Hematopoietic multipotent progenitor cell treated with erythropoietin and hydrocortisone succinate and interleukin-3 and kit ligand, for 6 days (in vitro differentiated cells): ENCODE results near the gene CYP20A1.
"Not testable (repeated sequence)": the region's sequence is repeated elsewhere in the genome, so short reads cannot be mapped to it uniquely, and the experiment has no call there.

Source experiments
- DNase-seq: peaks from one replicate; pipeline ENCODE4 v3.0.0-alpha.2; 2015

CYP20A1 gene, protein sequence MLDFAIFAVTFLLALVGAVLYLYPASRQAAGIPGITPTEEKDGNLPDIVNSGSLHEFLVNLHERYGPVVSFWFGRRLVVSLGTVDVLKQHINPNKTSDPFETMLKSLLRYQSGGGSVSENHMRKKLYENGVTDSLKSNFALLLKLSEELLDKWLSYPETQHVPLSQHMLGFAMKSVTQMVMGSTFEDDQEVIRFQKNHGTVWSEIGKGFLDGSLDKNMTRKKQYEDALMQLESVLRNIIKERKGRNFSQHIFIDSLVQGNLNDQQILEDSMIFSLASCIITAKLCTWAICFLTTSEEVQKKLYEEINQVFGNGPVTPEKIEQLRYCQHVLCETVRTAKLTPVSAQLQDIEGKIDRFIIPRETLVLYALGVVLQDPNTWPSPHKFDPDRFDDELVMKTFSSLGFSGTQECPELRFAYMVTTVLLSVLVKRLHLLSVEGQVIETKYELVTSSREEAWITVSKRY

GRCh38 chr2:203238704-203239526, at the start of gene CYP20A1:
TSS of gene CYP20A1 (plus strand) at chr2:203239018. CDS start at chr2:203239063, 45 bp downstream.
- DNase-seq, result peak; percentile 97

DNA sequence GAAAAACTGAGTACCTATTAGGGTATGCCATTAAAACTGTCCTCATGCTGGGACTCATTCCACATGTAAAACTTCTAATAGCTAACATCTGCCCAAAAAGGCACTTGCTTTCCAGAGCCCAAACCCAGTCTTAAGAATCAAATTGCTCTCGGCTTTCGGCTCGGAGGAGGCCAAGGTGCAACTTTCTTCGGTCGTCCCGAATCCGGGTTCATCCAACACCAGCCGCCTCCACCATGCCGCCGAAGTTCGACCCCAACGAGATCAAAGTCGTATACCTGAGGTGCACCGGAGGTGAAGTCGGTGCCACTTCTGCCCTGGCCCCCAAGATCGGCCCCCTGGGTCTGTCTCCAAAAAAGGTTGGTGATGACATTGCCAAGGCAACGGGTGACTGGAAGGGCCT, 48.3 kb upstream of the CYP20A1 start:
- not testable (repeated sequence) for DNase-seq

- not testable (repeated sequence) for DNase-seq
Measured at GRCh38 chr2:203191026-203191425, 47.8 kb upstream of the CYP20A1 start.

DNA sequence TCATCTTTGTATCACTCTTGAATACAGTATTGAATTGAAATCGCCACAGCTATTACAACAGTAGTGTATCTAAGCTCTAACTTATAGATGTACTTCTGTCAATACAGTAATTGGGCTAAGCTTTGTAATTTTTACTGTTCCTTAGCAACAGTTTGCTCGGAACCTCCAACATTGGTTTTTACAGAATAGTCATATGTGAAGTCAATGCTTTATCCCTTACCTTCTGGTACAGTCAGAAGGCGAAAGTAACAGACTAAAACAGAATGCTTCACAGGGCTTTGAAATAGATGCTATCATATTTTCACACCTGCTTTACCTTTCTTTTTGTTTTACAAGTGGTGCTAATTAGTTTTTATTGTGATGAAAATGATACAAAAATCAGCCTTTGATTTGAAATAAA, 46.9 kb upstream of the CYP20A1 start:
- no peak for DNase-seq

- DNase-seq, result no peak
Measured at GRCh38 chr2:203195331-203196036, 43.3 kb upstream of the CYP20A1 start.

DNA sequence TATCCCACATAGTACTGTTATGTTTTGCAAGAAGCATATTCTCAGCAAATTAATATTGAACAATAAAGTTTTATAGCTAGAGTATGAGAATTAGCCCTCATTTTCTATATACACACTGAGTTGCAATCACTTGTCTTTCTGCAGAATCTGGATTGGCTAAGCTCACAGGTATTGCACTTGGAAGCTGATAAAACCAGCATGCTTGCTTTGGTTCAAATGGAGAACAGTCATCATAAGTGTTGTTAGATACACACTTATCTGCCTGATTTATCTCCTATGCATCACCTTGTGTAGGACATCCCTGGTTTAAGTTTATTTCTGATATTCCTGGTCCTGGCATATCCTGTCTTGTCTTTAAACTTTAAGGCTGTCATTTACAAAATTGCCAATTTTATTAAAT, 38.0 kb upstream of the CYP20A1 start:
- no peak for DNase-seq

DNA sequence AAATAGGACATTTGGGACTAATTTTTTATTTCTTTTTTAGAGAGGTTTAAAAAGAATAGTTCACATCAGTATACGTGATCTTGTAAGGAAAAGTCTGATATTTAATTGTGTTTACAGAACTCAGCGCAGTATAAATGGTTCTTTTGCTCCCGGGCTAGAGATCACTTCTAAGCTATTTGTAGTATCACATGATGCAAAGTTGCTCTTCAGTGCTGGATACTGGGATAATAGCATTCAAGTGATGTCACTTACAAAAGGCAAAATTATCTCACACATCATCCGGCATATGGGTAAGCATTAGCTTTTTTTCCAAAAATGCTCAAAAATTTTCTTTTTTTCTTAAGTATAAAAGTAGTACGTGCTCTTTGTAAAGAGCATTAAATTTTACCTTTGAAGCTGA, 37.4 kb upstream of the CYP20A1 start:
- DNase-seq, result no peak

DNA sequence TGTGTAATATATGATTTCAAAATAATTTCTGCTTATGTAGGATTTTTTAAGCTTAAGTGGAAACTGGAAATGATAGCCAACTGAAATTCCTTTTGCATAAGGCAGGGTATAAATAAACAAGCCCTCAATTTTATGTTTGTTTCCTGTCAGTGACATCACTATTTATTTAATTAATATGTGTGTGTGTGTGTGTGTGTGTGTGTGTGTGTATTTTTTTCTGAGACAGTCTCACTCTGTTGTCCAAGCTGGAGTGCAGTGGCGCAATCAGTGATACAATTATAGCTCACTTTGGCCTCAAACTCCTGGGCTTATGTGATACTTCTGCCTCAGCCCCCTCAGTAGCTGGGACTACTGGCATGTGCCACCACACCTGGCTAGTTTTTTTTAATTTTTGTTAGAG, 29.3 kb upstream of the CYP20A1 start:
- no peak for DNase-seq

DNA sequence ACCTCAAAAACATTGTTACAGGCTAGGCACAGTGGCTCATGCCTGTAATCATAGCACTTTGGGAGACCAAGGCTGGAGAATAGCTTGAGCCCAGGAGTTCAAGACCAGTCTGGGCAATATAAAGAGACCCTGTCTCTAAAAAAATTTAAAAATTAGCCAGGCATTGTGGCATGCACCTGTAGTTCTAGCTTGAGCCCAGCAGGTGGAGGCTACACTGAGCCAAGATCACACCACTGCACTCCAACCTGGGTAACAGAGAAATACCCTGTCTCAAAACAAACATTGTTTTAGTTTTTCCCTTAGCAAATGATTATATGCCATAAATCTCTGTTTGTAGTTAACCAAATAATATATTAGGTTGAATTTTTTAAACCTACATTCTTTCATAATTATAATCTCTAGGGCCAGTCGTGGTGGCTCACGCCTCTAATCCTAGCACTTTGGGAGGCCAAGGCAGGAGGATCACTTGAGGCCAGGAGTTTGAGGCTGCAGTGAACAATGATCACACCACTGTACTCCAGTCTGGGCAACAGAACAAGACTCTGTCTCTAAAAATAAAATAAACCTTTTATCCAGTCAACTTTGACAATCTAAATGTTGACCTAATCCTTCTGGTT, 13.3 kb upstream of the CYP20A1 start:
- DNase-seq, result peak; percentile 65

DNA sequence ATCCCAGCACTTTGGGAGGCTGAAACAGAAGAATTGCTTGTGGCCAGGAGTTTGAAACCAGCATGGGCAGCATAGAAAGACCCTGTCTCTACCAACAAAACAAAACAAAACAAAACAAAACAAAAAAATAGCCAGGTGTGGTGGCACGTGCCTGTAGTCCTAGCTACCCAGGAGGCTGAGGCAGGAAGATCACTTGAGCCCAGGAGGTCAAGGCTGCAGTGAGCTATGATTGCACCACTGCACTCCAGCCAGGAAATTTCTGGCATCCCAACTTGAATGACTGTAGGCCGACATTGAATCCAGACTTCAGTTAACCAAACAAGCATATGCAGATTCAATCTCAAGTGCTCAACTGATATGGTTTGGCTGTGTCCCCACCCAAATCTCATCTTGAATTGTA, 9.1 kb upstream of the CYP20A1 start:
- DNase-seq, result not testable (repeated sequence)

GRCh38 chr2:203237346-203238238, 1.2 kb upstream of the CYP20A1 start:
- DNase-seq, result peak; percentile 12

DNA sequence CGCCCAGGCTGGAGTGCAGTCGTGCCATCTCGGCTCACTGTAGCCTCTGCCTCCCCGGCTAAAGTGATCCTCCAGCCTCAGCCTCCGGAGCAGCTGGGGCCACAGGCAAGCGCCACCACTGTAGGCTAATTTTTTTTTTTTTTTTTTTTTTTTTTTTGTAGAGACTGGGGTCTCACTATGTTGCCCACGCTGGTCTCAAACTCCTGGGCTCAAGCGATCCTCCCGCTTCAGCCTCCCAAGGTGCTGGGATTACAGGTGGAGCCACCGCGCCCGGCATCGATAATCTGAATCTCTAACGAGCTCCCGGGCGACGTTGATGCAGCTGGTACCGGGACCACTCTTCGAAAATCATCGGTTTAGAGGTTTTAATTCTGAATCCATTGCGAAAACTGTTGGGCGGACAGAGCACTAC, 520 bp upstream of the CYP20A1 start:
- no peak for DNase-seq

DNA sequence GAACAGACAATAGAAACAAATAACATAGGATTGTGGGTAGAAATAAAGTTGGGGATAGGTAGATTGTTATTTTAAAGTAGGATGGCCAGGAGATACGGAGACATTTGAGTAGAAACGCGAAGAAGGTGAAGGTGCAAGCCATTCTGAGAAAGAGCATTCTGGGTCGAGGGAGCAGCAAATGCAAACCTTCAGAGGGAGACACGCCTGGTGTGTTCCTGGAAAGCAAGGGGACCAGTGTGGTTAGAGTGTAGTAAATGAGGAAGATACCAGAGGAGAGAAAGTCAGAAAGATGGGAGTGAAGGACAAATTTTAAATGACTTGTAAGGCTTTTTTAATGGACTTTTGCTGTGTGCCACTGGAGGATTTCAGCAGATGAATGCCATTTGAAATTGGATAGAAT, 1.7 kb downstream of the CYP20A1 start:
- peak; percentile 23 for DNase-seq

DNA sequence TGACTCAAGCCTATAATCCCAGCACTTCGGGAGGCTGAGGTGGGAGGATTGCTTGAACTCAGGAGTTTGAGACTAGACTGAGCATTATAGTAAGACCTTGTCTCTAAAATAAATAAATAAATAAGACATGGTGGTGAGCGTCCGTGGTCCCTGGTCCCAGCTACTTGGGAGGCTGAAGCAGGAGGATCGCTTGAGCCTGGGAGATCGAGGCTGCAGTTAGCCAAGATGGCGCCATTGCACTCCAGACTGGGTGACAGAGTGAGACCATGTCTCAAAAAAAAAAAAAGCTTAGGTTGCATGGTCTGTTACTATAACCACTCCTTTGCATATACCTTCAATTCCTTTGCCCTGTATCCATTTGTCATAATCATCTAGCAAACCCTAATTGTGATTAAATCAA, 3.7 kb downstream of the CYP20A1 start:
- DNase-seq, result no peak

GRCh38 chr2:203246646-203247045, 7.8 kb downstream of the CYP20A1 start:
- peak; percentile 39 for DNase-seq

- DNase-seq, result no peak
Measured at GRCh38 chr2:203252818-203253217, 14.0 kb downstream of the CYP20A1 start.

DNA sequence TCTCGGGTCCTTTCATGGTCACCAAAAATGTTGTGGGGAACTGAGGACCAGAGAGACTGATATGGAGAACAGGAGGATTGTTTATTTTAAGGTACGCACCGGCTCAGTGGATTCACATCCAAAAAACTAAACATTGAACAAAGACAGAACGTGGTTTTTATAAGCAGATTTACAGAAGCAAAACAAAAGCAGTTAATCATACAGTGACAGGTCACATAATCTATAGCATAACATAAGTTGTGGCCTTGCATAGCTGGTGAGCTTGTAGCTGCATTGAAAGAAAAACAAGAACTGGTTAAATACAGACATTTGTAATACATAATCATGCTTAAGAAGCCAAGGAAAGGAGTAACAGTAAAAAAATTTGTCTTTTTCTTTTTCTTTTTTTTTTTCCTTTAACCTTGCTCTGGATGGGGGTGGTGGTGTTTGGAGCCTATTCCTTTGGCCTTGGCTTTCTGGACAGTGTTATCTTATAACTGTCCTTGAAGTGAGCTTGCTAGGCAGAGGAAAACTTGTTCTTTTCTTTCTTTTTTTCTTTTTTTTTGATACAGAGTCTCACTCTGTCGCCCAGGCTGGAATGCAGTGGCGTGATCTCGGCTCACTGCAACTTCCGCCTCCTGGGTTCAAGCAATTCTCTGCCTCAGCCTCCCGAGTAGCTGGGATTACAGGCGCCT, 14.7 kb downstream of the CYP20A1 start:
- DNase-seq, result not testable (repeated sequence)

DNA sequence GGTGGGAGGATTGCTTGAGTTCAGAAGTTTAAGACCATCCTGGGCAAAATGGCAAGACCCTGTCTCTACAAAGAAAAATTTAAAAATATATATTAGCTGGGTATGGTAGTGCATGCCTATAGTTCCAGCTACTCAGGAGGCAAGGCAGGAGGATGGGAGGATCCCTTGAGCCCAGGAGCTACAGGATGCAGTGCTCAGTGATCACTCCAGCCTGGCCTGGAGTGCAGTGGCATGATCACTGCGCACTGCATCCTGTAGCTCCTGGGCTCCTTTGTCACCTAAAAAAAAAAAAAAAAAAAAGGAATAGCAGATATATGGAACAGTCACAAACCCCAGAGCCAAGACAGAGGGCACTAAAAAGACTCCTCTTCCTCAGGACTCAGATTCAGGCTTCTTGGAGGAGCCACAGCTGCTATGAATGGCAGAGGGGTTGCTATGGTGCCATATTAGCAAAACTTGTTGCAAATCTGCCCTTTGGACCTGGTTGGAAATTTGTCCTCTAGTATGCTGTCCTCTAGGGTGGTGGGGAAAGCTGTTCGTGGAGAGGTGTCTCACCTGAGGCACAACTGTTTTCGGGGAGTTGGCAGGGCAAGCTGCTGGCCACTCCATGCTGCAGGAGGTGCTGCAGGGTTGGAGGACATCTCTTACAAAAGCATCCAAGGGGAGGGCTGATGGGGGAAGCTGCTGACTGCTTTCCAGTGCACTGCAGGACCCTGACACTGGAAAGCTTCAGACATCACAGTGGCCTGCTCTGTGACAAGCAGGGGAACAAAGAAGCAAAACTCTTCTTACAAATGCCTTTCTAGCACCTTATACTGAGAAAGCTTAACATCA, 22.7 kb downstream of the CYP20A1 start:
- no peak for DNase-seq

DNA sequence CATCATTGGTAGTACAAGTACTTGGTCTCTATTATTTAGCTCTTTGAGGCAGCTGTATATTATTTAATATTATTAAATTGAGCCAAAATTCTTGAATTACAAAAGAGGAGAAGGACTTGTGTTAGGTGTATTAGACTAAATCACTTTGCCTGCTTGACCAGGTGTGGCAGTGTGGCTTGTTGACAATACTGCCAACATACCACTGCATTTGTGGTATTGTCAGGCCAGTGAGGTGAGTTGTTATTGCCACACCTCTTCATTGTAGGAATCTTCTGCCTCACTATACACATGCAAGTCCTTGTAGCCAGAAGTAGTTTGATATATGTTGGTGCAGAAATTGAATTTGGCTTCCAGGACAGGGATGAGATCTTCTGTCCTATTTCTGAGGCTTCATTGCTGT, 40.5 kb downstream of the CYP20A1 start:
- DNase-seq, result no peak

DNA sequence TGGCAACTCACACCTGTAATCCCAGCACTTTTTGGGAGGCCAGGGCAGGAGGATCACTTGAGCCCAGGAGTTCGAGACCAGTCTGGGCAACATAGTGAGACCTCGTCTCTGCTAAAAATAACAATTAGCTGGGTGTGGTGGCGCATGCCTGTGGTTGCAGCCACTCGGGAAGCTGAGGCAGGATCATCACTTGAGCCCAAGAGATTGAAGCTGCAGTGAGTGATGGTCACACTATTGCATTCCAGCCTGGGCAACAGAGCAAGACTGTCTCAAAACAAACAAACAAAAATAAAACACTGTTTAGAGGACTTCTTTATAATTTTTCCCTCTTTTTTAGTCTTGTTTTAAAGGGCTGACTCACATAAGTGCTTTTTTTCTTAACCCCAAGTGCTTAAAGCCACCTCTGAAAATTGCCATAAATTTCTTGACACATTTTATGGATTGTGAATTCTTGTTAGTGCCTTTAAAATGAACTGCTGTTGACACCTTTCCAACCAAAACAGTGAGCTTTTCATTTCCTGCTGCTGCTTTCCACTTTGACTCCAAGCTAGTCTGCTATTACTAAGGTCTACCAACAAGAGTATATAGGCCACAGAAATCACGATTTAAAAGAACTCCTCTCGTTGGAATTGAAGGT, 41.7 kb downstream of the CYP20A1 start:
- DNase-seq, result no peak
